AG04450 (cell line): ENCODE results near the gene LRRC51. TPM values are rescaled to one million over a fixed set of nuclear protein-coding genes. Genes with fewer than 3 reads are reported as not detected.
"Not testable (repeated sequence)": the region's sequence is repeated elsewhere in the genome, so short reads cannot be mapped to it uniquely, and the experiment has no call there.

Experiments used
- CTCF ChIA-PET: fragments of 300-600, 350-600 bp; formaldehyde crosslinking; extraction: SDS; loops from one replicate; lab custom pipeline; 2022; ENCODE audit warnings: antibody characterized with exemption, inconsistent platforms; lab: Charles Lee
- POLR2A ChIA-PET: fragments of 350-600 bp; formaldehyde crosslinking; extraction: SDS; loops from one replicate; lab custom pipeline; 2021; ENCODE audit warnings: antibody characterized with exemption, inconsistent platforms; lab: Yijun Ruan, JAX
- DNase-seq: peaks from one replicate; pipeline ENCODE4 v3.0.0-alpha.2; 2011; ENCODE audit warnings: low read depth, low spot score
- H3K27ac ChIP-seq: one replicate; pipeline ENCODE4 v1.5.1; 2012; ENCODE audit warnings: low read depth, low read length, control low read depth
- H3K27me3 ChIP-seq: one replicate; pipeline ENCODE4 v1.6.0; 2012; ENCODE audit warnings: low read length; ENCODE audit not compliant: control insufficient read depth, insufficient read depth
- H3K4me3 ChIP-seq: 2 replicates; pipeline ENCODE4 v1.5.1; 2011; ENCODE audit warnings: mild to moderate bottlenecking, low read depth, low read length, control low read depth
- H3K9me3 ChIP-seq: 2 replicates; pipeline ENCODE4 v1.5.1; 2012; ENCODE audit warnings: low read length; ENCODE audit not compliant: control insufficient read depth, insufficient read depth
- CTCF ChIP-seq: IDR thresholded peaks from 2 replicates; pipeline ENCODE4 v1.5.1; 2011; ENCODE audit warnings: low read depth, low read length, control low read depth, inconsistent platforms
- polyA plus RNA-seq: library from polyadenylated mRNA; depleted of rRNA; stranded (reverse); fragments of >200 nt; gene quantifications from 2 replicates; pipeline ENCODE4 v1.2.3, GENCODE V29; 2011

LRRC51 gene
- polyA plus RNA-seq, 1 experiment = 8.6 TPM

GRCh38 chr11:72127923-72128322, 47.3 kb downstream of the LRRC51 start:
- no peak overlapping the region for H3K27ac ChIP-seq
- DNase-seq = no peak
- ChIA-PET POLR2A (no interaction called here), CTCF (interaction anchor here (0.9 to 1.1 kb wide), 2 partner anchors 16 to 304 kb away, joined by 3 to 6 read pairs; no protein-coding TSS in a partner anchor)
- TF ChIP-seq CTCF = no peak
- H3K4me3 ChIP-seq = no peak overlapping the region
- peaks cover 1% of the 10 kb centered on the region for H3K27me3 ChIP-seq
- peaks cover 11% of the 10 kb centered on the region for H3K9me3 ChIP-seq

GRCh38 chr11:72129381-72129780, 48.7 kb downstream of the LRRC51 start:
- Histone ChIP-seq H3K27ac (no peak overlapping the region), H3K9me3 (peaks cover 8% of the 10 kb centered on the region), H3K27me3 (peaks cover 3% of the 10 kb centered on the region), H3K4me3 (no peak overlapping the region)
- CTCF ChIA-PET = interaction anchor here (1.1 kb wide), 1 partner anchor 14 kb away, joined by 3 read pairs; no protein-coding TSS in a partner anchor
- POLR2A ChIA-PET = no interaction called here
- TF ChIP-seq CTCF = no peak
- no peak for DNase-seq

GRCh38 chr11:72132646-72133045, 52.0 kb downstream of the LRRC51 start:
- peaks cover 17% of the 10 kb centered on the region for H3K9me3 ChIP-seq
- ChIA-PET CTCF (interaction anchor here (1.0 kb wide), 1 partner anchor 18 kb away, joined by 3 read pairs; no protein-coding TSS in a partner anchor), POLR2A (no interaction called here)
- H3K4me3 ChIP-seq = no peak overlapping the region
- DNase-seq = no peak
- no peak for TF ChIP-seq CTCF
- H3K27ac ChIP-seq = no peak overlapping the region
- H3K27me3 ChIP-seq = peaks cover 3% of the 10 kb centered on the region

- POLR2A ChIA-PET, H3K27me3 ChIP-seq, H3K4me3 ChIP-seq, DNase-seq, H3K9me3 ChIP-seq: not testable (repeated sequence)
- CTCF ChIA-PET = interaction anchor here (0.5 to 0.7 kb wide), 2 partner anchors 8 to 137 kb away, joined by 3 read pairs; no protein-coding TSS in a partner anchor
- H3K27ac ChIP-seq = peak within 1 kb of the TSS; percentile 47
These were observed 54.8 kb downstream of the LRRC51 start, which contains the start of gene FOLR3 for GRCh38 chr11:72135473-72135872. Gene FOLR3, plus strand, starts transcription at chr11:72135725. Its CDS starts 228 bp downstream, at chr11:72135953.

- Histone ChIP-seq H3K27me3 (peaks cover 3% of the 10 kb centered on the region), H3K9me3 (peaks cover 9% of the 10 kb centered on the region), H3K27ac (peak overlapping the region; percentile 47), H3K4me3 (no peak overlapping the region)
- POLR2A ChIA-PET = interaction anchor here (0.6 kb wide), 1 partner anchor 9 kb away, joined by 3 read pairs; no protein-coding TSS in a partner anchor
- no peak for TF ChIP-seq CTCF
- CTCF ChIA-PET = interaction anchor here (0.5 to 1.6 kb wide), 2 partner anchors 45 to 138 kb away, joined by 3 to 4 read pairs; no protein-coding TSS in a partner anchor
- no peak for DNase-seq
These were observed 55.4 kb downstream of the LRRC51 start for GRCh38 chr11:72135891-72136683.
